ENCODE results near the gene SLC16A3. TPM values are rescaled to one million over a fixed set of nuclear protein-coding genes. Genes with fewer than 3 reads are reported as not detected.

The SLC16A3 gene
- polyA plus RNA-seq, 3 donors, result 26.3 to 103 (median 35.3) TPM

GRCh38 chr17:82266142-82266541 is 37.3 kb downstream of the SLC16A3 start:
- Mint-ChIP-seq H3K9me3 (peaks cover 0 to 2% (median 0%) of the 10 kb centered on the region in 7 donors), H3K36me3 (peaks cover 87 to 96% of the 10 kb centered on the region in 2 donors), H3K27me3 (ENCODE audit: low read depth in 3 of 3) (no peaks in the 10 kb centered on the region), H3K27ac (peak overlapping the region in 5 of 7 donors; percentile 9 to 93 (median 53)), H3K4me1 (peaks cover 46% of the 10 kb centered on the region), H3K4me3 (no peak overlapping the region)
- TF ChIP-seq, protein P1, sequence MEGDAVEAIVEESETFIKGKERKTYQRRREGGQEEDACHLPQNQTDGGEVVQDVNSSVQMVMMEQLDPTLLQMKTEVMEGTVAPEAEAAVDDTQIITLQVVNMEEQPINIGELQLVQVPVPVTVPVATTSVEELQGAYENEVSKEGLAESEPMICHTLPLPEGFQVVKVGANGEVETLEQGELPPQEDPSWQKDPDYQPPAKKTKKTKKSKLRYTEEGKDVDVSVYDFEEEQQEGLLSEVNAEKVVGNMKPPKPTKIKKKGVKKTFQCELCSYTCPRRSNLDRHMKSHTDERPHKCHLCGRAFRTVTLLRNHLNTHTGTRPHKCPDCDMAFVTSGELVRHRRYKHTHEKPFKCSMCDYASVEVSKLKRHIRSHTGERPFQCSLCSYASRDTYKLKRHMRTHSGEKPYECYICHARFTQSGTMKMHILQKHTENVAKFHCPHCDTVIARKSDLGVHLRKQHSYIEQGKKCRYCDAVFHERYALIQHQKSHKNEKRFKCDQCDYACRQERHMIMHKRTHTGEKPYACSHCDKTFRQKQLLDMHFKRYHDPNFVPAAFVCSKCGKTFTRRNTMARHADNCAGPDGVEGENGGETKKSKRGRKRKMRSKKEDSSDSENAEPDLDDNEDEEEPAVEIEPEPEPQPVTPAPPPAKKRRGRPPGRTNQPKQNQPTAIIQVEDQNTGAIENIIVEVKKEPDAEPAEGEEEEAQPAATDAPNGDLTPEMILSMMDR (IDR thresholded peaks at IDR 0.05), result no peak
- no peak overlapping the region for H3K9ac ChIP-seq (ENCODE audit: insufficient read depth, low read length, poor library complexity, severe bottlenecking)
- peaks cover 30 to 45% of the 10 kb centered on the region in 2 donors for H3K4me1 ChIP-seq (ENCODE audit: control insufficient read depth in 1 of 2, insufficient read depth in 2 of 2, low read length in 2 of 2)
- H3K9me3 ChIP-seq (replicated peaks in 1 of 2; ENCODE audit: control insufficient read depth in 1 of 2, insufficient read depth in 1 of 2, low read length in 2 of 2), result no peaks in the 10 kb centered on the region
- no peak for DNase-seq
- peaks cover 100% of the 10 kb centered on the region for H3K79me2 ChIP-seq (ENCODE audit: insufficient read depth, low read length)
- no peak overlapping the region for H3K4me2 ChIP-seq (replicated peaks; ENCODE audit: extremely low read depth, low read length, poor library complexity, severe bottlenecking)
- H2AFZ ChIP-seq (ENCODE audit: insufficient read depth, low read depth, low read length, poor library complexity, severe bottlenecking), result no peak overlapping the region
- H3K36me3 ChIP-seq (replicated peaks in 1 of 2; ENCODE audit: control insufficient read depth in 1 of 2, insufficient read depth in 2 of 2, low read length in 2 of 2), result peaks cover 71 to 93% of the 10 kb centered on the region in 2 donors
- 88% methylated on average over 6 of the region's 10 CpGs for WGBS (ENCODE audit: insufficient coverage)
- no peak overlapping the region for H3K4me3 ChIP-seq (replicated peaks in 1 of 3; ENCODE audit: low read depth in 2 of 3, low read length in 3 of 3)
- intact Hi-C loops (cut with micrococcal nuclease), result no loop called here
- H4K20me1 ChIP-seq (ENCODE audit: insufficient read depth, low read length), result peaks cover 100% of the 10 kb centered on the region
- no peaks in the 10 kb centered on the region for H3K27me3 ChIP-seq (ENCODE audit: control insufficient read depth in 2 of 2, insufficient read depth in 2 of 2, low read length in 2 of 2)
- H3K27ac ChIP-seq (ENCODE audit: low read depth in 1 of 2, low read length in 2 of 2), result peak overlapping the region in 1 of 2 donors; percentile 9

DNA sequence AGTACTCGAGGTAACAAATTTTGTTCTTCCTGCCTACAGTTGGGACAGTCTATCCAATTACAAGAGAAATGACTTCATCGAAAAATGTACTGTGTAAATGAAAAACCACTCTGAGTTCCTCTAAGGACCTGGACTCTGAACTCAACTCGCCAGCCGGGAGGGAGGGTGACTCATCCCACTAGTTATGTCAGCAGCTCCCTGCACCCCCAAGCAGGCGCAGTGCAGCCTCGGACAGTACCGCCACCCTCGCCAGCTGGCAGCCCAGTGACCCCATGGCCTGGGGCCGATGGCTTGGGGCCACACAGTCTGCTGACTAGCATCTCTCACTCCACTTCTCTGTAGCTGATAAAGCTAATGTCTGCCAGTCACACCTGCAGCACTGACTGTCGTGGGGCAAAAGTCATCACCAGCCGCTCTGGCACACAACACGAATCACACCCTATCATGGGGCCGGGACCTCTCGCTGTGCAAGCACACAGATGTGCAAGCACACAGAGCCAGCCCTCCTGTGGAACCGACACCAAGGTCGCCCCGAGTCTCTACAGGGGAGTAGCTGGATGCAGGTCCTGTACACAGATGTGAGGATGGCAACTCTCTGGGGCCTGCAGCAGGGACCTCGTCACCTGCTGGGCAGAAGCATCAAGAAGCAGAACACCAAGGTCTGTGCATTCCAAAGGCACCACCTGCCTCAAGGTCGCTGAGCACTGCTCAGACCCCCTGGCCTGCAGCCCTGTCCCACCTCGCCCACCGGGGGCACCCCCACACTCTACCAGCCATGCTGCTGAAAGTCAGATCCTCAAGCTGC is 38.9 kb downstream of the SLC16A3 start:
- no peak overlapping the region for H2AFZ ChIP-seq (ENCODE audit: insufficient read depth, low read depth, low read length, poor library complexity, severe bottlenecking)
- intact Hi-C loops (cut with micrococcal nuclease), result no loop called here
- H3K36me3 ChIP-seq (replicated peaks in 1 of 2; ENCODE audit: control insufficient read depth in 1 of 2, insufficient read depth in 2 of 2, low read length in 2 of 2), result peaks cover 63 to 86% of the 10 kb centered on the region in 2 donors
- peaks cover 99% of the 10 kb centered on the region for H4K20me1 ChIP-seq (ENCODE audit: insufficient read depth, low read length)
- Mint-ChIP-seq H3K4me1 (peaks cover 60% of the 10 kb centered on the region), H3K27ac (peak overlapping the region; percentile 80 to 94 (median 90)), H3K4me3 (peak overlapping the region; percentile 56 to 74), H3K27me3 (ENCODE audit: low read depth in 3 of 3) (peaks cover 0 to 3% (median 0%) of the 10 kb centered on the region in 3 donors), H3K9me3 (no peaks in the 10 kb centered on the region), H3K36me3 (peaks cover 84 to 94% of the 10 kb centered on the region in 2 donors)
- no peaks in the 10 kb centered on the region for H3K27me3 ChIP-seq (ENCODE audit: control insufficient read depth in 2 of 2, insufficient read depth in 2 of 2, low read length in 2 of 2)
- H3K4me1 ChIP-seq (ENCODE audit: control insufficient read depth in 1 of 2, insufficient read depth in 2 of 2, low read length in 2 of 2), result peaks cover 44 to 60% of the 10 kb centered on the region in 2 donors
- DNase-seq, result peak; percentile 87 to 93 (median 89)
- peaks cover 100% of the 10 kb centered on the region for H3K79me2 ChIP-seq (ENCODE audit: insufficient read depth, low read length)
- no peaks in the 10 kb centered on the region for H3K9me3 ChIP-seq (replicated peaks in 1 of 2; ENCODE audit: control insufficient read depth in 1 of 2, insufficient read depth in 1 of 2, low read length in 2 of 2)
- no peak overlapping the region for H3K9ac ChIP-seq (ENCODE audit: insufficient read depth, low read length, poor library complexity, severe bottlenecking)
- WGBS (ENCODE audit: insufficient coverage), result 47% methylated on average over 18 of the region's 21 CpGs
- TF ChIP-seq, protein P1 (IDR thresholded peaks at IDR 0.05), result no peak
- H3K4me2 ChIP-seq (replicated peaks; ENCODE audit: extremely low read depth, low read length, poor library complexity, severe bottlenecking), result peak overlapping the region; percentile 29
- H3K27ac ChIP-seq (ENCODE audit: low read depth in 1 of 2, low read length in 2 of 2), result peak overlapping the region; percentile 75 to 83
- peak overlapping the region in 1 of 3 experiments; percentile 29 for H3K4me3 ChIP-seq (replicated peaks in 1 of 3; ENCODE audit: low read depth in 2 of 3, low read length in 3 of 3)
